WERI-Rb-1 (cell line): Measurements from ENCODE around the gene MSANTD1.

Experiments used
- DNase-seq: peaks from one replicate; pipeline ENCODE4 v3.0.0-alpha.2; 2020
- H3K27ac ChIP-seq: fragments of 250-450 bp; sonication (Bioruptor Pico); 2 replicates; pipeline ENCODE4 v1.5.1; 2020; ENCODE audit warnings: mild to moderate bottlenecking, moderate library complexity
- H3K27me3 ChIP-seq: fragments of 250-450 bp; sonication (Bioruptor Pico); 2 replicates; pipeline ENCODE4 v1.5.1; 2021; ENCODE audit warnings: mild to moderate bottlenecking, low read depth, moderate library complexity; ENCODE audit not compliant: insufficient read depth, severe bottlenecking
- H3K36me3 ChIP-seq: fragments of 250-450 bp; sonication (Bioruptor Pico); 2 replicates; pipeline ENCODE4 v1.5.1; 2020; ENCODE audit warnings: mild to moderate bottlenecking, moderate library complexity
- H3K4me3 ChIP-seq: 2 replicates; pipeline ENCODE4 v1.5.1; 2011; ENCODE audit warnings: low read depth, mild to moderate bottlenecking, control low read depth, low read length
- H3K9me3 ChIP-seq: fragments of 250-450 bp; sonication (Bioruptor Pico); 2 replicates; pipeline ENCODE4 v1.5.1; 2021; ENCODE audit warnings: mild to moderate bottlenecking, moderate library complexity; ENCODE audit not compliant: severe bottlenecking
- TF ChIP-seq, protein P1 (sequence below): IDR thresholded peaks from 2 replicates; pipeline ENCODE4 v1.5.1; 2011; ENCODE audit warnings: low read depth, mild to moderate bottlenecking, control low read depth, inconsistent platforms, low read length

MSANTD1 gene

DNA sequence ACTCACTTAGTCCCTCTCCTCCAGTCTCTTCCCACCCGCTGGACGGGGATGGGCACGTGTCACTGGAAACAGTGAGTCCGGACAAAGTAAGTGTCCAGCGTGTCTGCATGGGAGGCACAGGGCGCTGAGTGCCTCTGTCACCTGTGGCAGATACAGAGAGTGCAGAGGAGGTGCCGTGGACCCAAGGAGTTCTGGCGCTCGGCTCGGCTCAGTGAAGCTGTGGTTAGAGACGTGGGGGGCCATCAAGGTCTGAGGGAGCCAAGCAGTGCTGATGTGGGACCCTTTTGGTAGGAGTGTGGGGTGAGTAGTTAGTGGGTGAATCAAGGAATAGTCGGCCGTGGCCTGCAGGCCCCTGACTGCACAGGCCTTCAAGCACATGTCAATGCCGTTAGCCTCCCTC is 40.1 kb upstream of the MSANTD1 start:
- Histone ChIP-seq H3K9me3 (no peaks in the 10 kb centered on the region), H3K36me3 (peaks cover 81% of the 10 kb centered on the region)
- no peak for DNase-seq

DNA sequence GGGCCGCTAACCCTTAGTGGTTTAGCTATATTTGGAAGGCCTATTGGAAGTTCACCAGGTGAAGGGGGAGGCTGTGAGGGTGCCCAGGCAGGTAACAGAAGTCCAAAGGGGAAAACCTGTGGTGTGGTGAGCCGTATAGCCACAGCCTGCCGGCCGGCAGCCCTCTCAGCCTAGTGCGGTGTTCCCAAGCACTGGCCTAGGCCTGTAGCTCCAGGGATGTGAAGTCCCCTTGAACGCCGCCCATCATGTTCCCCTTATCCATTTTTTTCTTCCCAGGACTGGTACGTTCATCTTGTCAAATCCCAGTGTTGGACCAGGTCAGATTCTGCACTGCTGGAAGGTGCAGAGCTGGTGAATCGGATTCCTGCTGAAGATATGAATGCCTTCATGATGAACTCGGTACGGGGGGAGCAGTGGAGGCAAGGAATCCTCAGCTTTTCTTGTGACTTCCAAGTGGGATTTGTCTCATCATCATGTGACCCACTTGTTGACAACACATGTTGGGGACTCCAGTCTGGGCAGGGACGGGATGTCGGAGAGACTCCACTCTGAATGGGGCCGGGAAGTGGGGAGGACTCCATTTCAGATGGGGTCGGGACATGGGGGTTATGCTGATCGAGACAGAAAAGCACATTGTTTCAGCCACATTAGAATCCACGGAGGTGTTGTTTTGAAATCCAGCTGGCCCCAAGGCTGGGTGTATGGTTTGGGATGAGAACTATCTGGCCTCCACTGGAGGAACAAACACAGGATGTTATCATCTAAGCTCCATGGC is 39.2 kb upstream of the MSANTD1 start:
- Histone ChIP-seq H3K27ac (no peak overlapping the region), H3K27me3 (no peaks in the 10 kb centered on the region), H3K9me3 (no peaks in the 10 kb centered on the region), H3K36me3 (peaks cover 82% of the 10 kb centered on the region), H3K4me3 (no peak overlapping the region)
- TF ChIP-seq, protein P1, sequence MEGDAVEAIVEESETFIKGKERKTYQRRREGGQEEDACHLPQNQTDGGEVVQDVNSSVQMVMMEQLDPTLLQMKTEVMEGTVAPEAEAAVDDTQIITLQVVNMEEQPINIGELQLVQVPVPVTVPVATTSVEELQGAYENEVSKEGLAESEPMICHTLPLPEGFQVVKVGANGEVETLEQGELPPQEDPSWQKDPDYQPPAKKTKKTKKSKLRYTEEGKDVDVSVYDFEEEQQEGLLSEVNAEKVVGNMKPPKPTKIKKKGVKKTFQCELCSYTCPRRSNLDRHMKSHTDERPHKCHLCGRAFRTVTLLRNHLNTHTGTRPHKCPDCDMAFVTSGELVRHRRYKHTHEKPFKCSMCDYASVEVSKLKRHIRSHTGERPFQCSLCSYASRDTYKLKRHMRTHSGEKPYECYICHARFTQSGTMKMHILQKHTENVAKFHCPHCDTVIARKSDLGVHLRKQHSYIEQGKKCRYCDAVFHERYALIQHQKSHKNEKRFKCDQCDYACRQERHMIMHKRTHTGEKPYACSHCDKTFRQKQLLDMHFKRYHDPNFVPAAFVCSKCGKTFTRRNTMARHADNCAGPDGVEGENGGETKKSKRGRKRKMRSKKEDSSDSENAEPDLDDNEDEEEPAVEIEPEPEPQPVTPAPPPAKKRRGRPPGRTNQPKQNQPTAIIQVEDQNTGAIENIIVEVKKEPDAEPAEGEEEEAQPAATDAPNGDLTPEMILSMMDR = no peak
- no peak for DNase-seq

More for the DNA sequence above, 40.1 kb upstream of the MSANTD1 start:
- H3K27me3 ChIP-seq = no peaks in the 10 kb centered on the region
- TF ChIP-seq, protein P1 = no peak
- no peak overlapping the region for H3K4me3 ChIP-seq
- no peak overlapping the region for H3K27ac ChIP-seq

DNA sequence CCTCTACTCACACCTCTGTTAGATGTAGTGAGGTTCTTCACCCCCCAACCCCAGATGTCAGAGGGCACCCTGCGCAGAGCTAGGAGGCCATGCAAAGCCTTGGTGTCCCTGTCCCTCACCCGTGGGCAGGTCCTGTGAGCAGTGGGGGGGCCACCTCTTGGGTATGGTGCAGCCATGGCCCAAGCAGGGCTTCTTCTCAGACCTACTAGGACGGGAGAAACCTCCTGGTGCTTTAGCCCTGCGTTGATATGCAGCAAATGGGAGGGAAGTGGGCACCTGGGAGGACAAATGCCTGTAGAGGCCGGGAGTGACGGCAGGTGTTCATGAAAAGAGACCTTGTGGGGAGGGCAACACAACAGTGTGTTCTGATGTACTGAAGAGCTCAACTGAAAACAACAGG is 38.5 kb upstream of the MSANTD1 start:
- H3K9me3 ChIP-seq = no peaks in the 10 kb centered on the region
- no peak overlapping the region for H3K27ac ChIP-seq
- peaks cover 86% of the 10 kb centered on the region for H3K36me3 ChIP-seq
- H3K4me3 ChIP-seq = no peak overlapping the region
- no peaks in the 10 kb centered on the region for H3K27me3 ChIP-seq
- TF ChIP-seq, protein P1 = no peak
- DNase-seq = no peak

DNA sequence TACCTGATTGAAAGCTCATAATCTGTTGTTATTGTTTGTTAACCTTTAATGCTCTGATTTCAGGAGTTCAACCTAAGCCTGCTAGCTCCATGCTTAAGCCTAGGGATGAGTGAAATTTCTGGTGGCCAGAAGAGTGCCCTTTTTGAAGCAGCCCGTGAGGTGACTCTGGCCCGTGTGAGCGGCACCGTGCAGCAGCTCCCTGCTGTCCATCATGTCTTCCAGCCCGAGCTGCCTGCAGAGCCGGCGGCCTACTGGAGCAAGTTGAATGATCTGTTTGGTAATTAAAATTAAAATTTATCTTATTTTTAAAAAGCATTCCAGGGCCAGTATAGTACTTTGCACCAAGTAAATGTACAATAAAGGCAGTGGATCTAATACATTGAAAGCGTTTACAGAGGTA is 37.1 kb upstream of the MSANTD1 start:
- no peak for DNase-seq
- no peaks in the 10 kb centered on the region for H3K9me3 ChIP-seq
- H3K27ac ChIP-seq = no peak overlapping the region
- peaks cover 89% of the 10 kb centered on the region for H3K36me3 ChIP-seq
- H3K4me3 ChIP-seq = no peak overlapping the region
- TF ChIP-seq, protein P1 = no peak
- no peaks in the 10 kb centered on the region for H3K27me3 ChIP-seq

DNA sequence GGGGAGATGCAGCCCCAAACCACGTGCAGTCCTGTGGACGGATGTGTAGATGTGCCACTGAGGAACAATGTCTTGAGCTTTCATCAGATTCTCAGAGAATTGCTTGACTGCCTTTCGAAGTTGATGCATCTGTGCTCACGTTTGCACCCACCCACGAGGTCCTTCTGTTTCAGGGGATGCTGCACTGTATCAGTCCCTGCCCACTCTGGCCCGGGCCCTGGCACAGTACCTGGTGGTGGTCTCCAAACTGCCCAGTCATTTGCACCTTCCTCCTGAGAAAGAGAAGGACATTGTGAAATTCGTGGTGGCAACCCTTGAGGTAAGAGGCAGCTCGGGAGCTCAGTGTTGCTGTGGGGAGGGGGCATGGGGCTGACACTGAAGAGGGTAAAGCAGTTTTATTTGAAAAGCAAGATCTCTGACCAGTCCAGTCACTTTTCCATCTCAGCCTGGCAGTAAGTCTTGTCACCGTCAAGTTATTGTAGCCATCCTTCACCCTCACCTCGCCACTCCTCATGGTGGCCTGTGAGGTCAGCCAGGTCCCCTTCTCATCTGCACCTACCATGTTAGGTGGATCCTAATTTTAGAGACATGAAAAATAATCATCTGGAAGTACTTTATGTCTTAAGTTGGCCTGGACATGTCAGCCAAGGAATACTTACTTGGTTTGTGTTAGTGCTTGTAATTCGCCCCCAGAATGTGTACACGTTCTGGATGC is 36.4 kb upstream of the MSANTD1 start:
- Histone ChIP-seq H3K27me3 (no peaks in the 10 kb centered on the region), H3K9me3 (no peaks in the 10 kb centered on the region), H3K27ac (no peak overlapping the region), H3K4me3 (no peak overlapping the region), H3K36me3 (peaks cover 89% of the 10 kb centered on the region)
- DNase-seq = no peak
- TF ChIP-seq, protein P1 = no peak
